ENCODE data around the gene IL18R1.
A peak's percentile ranks its signal among the peaks of the same experiment; 100 is the strongest.

DNA sequence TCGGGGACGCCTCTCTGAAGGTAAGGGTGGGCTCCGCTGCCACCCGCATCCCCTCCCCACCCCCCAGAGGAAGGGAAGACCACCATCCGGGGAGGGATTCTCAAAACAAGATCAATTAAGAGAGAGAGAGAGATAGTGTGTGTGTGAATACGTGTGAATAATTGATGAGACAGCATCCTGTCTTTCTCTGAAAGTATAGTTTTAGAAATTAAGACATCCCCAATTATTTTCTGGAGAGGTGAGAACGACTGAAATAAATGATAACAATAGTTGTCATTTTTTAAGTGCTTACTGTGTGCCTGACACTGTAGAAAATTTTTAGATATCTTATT lies 751 bp downstream of the IL18R1 start:
- TF ChIP-seq POLR2AphosphoS5 (IDR thresholded peaks at IDR 0.05; ENCODE audit: borderline replicate concordance, low read depth, low read length) (no peak), EZH2 (IDR thresholded peaks at IDR 0.05) (peak; percentile 59), FOXP2 (optimal IDR thresholded peaks at IDR 0.05; ENCODE audit: control extremely low read depth, extremely low read length, insufficient read depth) (no peak)
